ENCODE data around the gene APPBP2.

GRCh38 chr17:60495260-60495659 is 30.8 kb downstream of the APPBP2 start:
- TF ChIP-seq CTCF (IDR thresholded peaks at IDR 0.05; ENCODE audit: low read depth, low read length) (no peak), EZH2phosphoT487 (IDR thresholded peaks at IDR 0.05; ENCODE audit: low read depth) (no peak)
